Lower leg skin (tissue), 3 donors: ENCODE data around the gene BMP8B.
"Not testable (repeated sequence)": the region's sequence is repeated elsewhere in the genome, so short reads cannot be mapped to it uniquely, and the experiment has no call there.

Experiments used
- POLR2A ChIP-seq, 2 donors: fragments of 450-650 bp; IDR thresholded peaks; one replicate each; pipeline ENCODE4 v1.6.1; 2016 to 2017; ENCODE audit warnings: antibody characterized with exemption in 2 of 2, mild to moderate bottlenecking in 1 of 2, moderate library complexity in 1 of 2
- TF ChIP-seq, protein P1 (sequence below), 3 donors: fragments of 450-650 bp; IDR thresholded peaks; one replicate each; pipeline ENCODE4 v1.5.1; 2016; ENCODE audit warnings: antibody characterized with exemption in 3 of 3, mild to moderate bottlenecking in 3 of 3, moderate library complexity in 2 of 3

DNA sequence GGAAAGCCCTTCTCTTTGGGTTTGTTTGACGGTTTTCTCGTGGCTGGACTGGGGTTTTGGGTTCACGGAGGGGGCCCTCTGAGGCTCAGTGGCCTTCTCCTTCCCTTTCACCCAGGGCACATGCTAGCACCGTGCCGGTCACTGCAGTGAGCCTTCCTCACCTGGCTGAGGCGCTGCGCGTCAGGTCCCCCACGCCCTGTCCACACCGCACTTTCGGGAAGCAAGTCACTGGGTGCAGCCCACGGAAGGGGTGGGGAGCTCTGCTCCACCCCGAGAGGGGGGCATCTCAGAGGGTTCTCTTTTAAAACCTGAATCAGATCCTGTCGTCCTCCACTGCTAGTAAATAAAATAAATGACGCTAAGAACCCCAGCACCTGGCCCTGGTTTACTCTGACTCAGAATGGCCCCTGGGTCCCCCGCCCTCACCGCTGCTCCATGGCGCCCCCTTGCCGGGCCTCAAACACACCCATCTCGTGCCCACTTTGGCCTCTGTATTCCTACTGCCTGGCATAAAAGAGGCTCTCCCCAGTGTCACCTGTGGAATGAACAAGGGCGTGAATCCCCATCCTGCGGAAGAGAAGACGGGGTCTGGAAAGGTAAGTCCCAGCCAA is 15.2 kb downstream of the BMP8B start:
- TF ChIP-seq, protein P1, sequence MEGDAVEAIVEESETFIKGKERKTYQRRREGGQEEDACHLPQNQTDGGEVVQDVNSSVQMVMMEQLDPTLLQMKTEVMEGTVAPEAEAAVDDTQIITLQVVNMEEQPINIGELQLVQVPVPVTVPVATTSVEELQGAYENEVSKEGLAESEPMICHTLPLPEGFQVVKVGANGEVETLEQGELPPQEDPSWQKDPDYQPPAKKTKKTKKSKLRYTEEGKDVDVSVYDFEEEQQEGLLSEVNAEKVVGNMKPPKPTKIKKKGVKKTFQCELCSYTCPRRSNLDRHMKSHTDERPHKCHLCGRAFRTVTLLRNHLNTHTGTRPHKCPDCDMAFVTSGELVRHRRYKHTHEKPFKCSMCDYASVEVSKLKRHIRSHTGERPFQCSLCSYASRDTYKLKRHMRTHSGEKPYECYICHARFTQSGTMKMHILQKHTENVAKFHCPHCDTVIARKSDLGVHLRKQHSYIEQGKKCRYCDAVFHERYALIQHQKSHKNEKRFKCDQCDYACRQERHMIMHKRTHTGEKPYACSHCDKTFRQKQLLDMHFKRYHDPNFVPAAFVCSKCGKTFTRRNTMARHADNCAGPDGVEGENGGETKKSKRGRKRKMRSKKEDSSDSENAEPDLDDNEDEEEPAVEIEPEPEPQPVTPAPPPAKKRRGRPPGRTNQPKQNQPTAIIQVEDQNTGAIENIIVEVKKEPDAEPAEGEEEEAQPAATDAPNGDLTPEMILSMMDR (IDR thresholded peaks at IDR 0.05): not testable (repeated sequence)
- not testable (repeated sequence) for TF ChIP-seq POLR2A (IDR thresholded peaks at IDR 0.05)
